ENCODE results near the gene MYPN. TPM values are rescaled to one million over a fixed set of nuclear protein-coding genes. Genes with fewer than 3 reads are reported as not detected.

Gene MYPN
- total RNA-seq, 1 donor from 2014 or later: not detected

DNA sequence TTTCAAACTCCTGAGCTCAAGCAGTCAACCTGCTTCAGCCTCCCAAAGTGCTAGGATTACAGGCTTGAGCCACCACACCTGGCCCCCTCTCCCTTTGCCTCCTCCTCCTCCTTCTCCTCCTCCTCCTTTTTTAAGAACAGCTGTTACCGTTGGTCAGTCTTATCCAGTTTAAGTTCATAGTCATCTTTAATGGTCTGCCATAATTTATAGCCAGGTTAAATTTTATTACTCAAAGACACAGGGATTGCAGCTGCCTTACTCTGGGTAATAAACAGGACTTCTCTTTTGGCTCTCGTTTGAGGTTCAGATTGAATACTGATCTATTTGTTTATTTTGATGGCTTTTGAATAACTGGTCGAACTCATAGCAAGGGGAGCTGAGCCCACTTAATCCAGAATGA lies 87.4 kb downstream of the MYPN start:
- Mint-ChIP-seq H3K27me3 (ENCODE audit: insufficient read depth) (peaks cover 18% of the 10 kb centered on the region), H3K4me1 (ENCODE audit: low read depth) (no peaks in the 10 kb centered on the region), H3K4me3 (no peak overlapping the region), H3K27ac (no peak overlapping the region), H3K9me3 (no peaks in the 10 kb centered on the region), H3K36me3 (ENCODE audit: low read depth) (no peaks in the 10 kb centered on the region)
- intact Hi-C loops (cut with micrococcal nuclease): no loop called here
- no peak for DNase-seq (ENCODE audit: low spot score)

DNA sequence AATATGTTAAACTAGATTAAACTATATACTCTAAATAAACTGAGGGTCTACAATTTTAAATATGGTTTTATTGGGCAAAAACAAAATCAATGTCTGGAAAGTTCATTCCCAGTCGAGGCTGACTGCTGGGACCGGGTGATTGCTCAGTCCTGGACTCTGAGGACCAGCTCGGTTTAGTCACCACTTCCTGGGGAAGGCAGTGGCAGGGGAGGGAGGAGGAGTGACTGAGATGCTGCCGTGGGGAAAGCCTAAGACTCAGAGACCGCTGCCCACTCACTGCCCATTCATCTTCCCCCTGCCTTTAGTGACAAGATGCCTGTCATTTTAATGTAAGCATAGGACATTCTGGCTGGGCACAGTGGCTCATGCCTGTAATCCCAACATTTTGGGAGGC lies 93.7 kb downstream of the MYPN start:
- no peak for DNase-seq (ENCODE audit: low spot score)
- H3K4me3 Mint-ChIP-seq: no peak overlapping the region
- intact Hi-C loops (cut with micrococcal nuclease): no loop called here
- H3K36me3 Mint-ChIP-seq (ENCODE audit: low read depth): no peaks in the 10 kb centered on the region
- no peak overlapping the region for H3K27ac Mint-ChIP-seq
- H3K27me3 Mint-ChIP-seq (ENCODE audit: insufficient read depth): peaks cover 8% of the 10 kb centered on the region
- H3K4me1 Mint-ChIP-seq (ENCODE audit: low read depth): peaks cover 6% of the 10 kb centered on the region
- no peaks in the 10 kb centered on the region for H3K9me3 Mint-ChIP-seq

DNA sequence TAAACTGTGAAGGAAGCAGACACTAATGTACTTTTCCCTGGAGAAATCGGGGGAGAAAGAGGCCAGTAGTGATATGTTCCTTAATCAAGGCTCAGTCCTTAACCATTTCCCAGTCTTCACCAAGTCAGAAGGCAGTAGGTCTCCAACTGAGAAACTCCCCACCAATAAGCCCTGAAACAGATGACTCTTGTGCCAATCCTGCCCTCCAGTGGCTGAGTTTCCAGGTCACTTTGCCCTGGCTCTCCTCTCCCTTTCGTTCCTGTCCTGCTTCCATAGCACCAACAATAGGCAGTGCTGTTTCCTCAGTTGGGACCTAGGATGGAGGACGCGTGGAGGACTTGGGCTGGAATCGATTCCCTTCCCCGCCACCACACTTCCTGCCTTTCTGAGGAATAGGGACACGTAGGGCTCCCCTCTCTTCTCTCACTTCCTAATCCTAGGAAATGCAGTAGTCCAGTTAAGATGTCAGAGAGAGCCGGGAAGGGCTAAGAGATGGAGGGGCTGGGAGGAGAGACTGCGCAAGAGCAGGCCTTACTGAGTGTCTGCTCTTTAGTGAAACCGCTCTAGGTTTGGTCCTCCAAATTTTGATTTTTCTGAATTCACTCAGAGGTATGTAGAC lies 99.2 kb downstream of the MYPN start:
- no peaks in the 10 kb centered on the region for H3K36me3 Mint-ChIP-seq (ENCODE audit: low read depth)
- H3K27me3 Mint-ChIP-seq (ENCODE audit: insufficient read depth): peaks cover 18% of the 10 kb centered on the region
- H3K27ac Mint-ChIP-seq: no peak overlapping the region
- no peak overlapping the region for H3K4me3 Mint-ChIP-seq
- no peaks in the 10 kb centered on the region for H3K9me3 Mint-ChIP-seq
- H3K4me1 Mint-ChIP-seq (ENCODE audit: low read depth): no peaks in the 10 kb centered on the region
- DNase-seq (ENCODE audit: low spot score): no peak
- intact Hi-C loops (cut with micrococcal nuclease): loop anchor here (1.0 kb wide), 1 partner anchor 420 kb away; no protein-coding TSS in a partner anchor

DNA sequence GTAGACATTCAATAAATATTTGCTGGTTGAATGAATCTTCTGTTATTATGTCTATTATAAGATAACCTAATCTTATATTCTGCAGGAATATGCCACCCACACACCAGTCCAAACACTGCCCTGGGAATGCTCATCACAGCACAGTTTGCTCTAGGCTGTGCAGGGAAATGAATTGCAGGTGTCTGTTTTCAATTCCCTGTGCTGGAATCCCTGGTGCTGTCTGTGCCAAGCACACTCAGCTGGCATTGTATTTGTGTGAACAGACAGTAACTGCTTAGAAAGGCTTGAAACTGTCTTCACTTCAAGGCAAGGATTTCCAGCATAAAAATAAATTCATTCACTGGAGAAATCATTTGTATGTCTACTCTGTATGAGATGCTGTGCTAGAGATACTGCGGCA lies 102.4 kb downstream of the MYPN start:
- Mint-ChIP-seq H3K27me3 (ENCODE audit: insufficient read depth) (peaks cover 13% of the 10 kb centered on the region), H3K27ac (no peak overlapping the region), H3K36me3 (ENCODE audit: low read depth) (no peaks in the 10 kb centered on the region), H3K9me3 (no peaks in the 10 kb centered on the region), H3K4me1 (ENCODE audit: low read depth) (no peaks in the 10 kb centered on the region), H3K4me3 (no peak overlapping the region)
- intact Hi-C loops (cut with micrococcal nuclease): loop anchor here (1.0 to 5.0 kb wide), 3 partner anchors 91 to 686 kb away; no protein-coding TSS in a partner anchor
- DNase-seq (ENCODE audit: low spot score): no peak

- no peak overlapping the region for H3K27ac Mint-ChIP-seq
- no peaks in the 10 kb centered on the region for H3K9me3 Mint-ChIP-seq
- H3K4me3 Mint-ChIP-seq: no peak overlapping the region
- H3K4me1 Mint-ChIP-seq (ENCODE audit: low read depth): no peaks in the 10 kb centered on the region
- no peaks in the 10 kb centered on the region for H3K36me3 Mint-ChIP-seq (ENCODE audit: low read depth)
- peaks cover 16% of the 10 kb centered on the region for H3K27me3 Mint-ChIP-seq (ENCODE audit: insufficient read depth)
- intact Hi-C loops (cut with micrococcal nuclease): loop anchor here (1.0 to 5.0 kb wide), 4 partner anchors 89 to 684 kb away; no protein-coding TSS in a partner anchor
- DNase-seq (ENCODE audit: low spot score): no peak
Measured at GRCh38 chr10:68212721-68213352, 103.5 kb downstream of the MYPN start.

DNA sequence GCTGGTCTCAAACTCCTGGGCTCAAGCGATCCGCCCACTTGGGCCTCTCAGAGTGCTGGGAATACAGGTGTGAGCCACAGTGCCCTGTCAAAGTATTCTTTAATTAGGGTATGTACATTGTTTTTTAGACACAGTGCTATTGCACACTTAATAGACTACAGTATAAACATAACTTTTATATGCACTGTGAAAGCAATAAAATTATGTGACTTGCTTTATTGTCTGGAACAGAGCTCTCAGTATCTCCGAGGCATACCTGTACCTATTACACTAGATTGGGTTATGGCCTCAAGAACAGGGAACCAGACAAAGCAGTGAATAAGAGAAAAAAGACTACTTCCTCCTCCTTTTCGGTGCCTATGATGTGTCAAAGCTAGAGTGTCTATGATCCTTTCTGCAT lies 109.5 kb downstream of the MYPN start:
- Mint-ChIP-seq H3K4me3 (no peak overlapping the region), H3K9me3 (no peaks in the 10 kb centered on the region), H3K27ac (no peak overlapping the region), H3K36me3 (ENCODE audit: low read depth) (no peaks in the 10 kb centered on the region), H3K4me1 (ENCODE audit: low read depth) (no peaks in the 10 kb centered on the region), H3K27me3 (ENCODE audit: insufficient read depth) (peaks cover 12% of the 10 kb centered on the region)
- intact Hi-C loops (cut with micrococcal nuclease): no loop called here
- no peak for DNase-seq (ENCODE audit: low spot score)

GRCh38 chr10:68221196-68221595 lies 111.9 kb downstream of the MYPN start:
- intact Hi-C loops (cut with micrococcal nuclease): no loop called here
- Mint-ChIP-seq H3K36me3 (ENCODE audit: low read depth) (no peaks in the 10 kb centered on the region), H3K4me3 (no peak overlapping the region), H3K9me3 (no peaks in the 10 kb centered on the region), H3K27me3 (ENCODE audit: insufficient read depth) (peaks cover 15% of the 10 kb centered on the region), H3K4me1 (ENCODE audit: low read depth) (no peaks in the 10 kb centered on the region), H3K27ac (no peak overlapping the region)
- no peak for DNase-seq (ENCODE audit: low spot score)

DNA sequence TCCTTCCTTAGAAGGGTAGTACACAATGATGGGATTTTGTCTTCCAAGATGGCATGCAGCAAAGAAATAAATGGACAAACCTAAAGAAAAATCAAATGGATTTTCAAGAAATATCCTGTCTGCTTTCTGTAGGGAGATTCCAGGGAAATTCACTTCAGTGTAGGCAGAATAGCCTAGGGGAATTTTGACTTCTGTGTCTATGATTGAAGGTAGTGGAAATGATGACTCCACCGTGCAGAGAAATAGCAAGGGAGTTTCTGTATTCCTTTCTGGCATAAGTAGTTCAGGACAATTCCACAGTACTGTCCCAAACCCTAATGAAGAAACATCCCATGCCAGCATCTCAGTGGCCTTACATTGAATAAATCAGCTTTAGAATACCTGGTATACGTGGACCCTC lies 113.1 kb downstream of the MYPN start:
- H3K4me3 Mint-ChIP-seq: no peak overlapping the region
- no peaks in the 10 kb centered on the region for H3K36me3 Mint-ChIP-seq (ENCODE audit: low read depth)
- no peaks in the 10 kb centered on the region for H3K9me3 Mint-ChIP-seq
- intact Hi-C loops (cut with micrococcal nuclease): no loop called here
- DNase-seq (ENCODE audit: low spot score): no peak
- H3K4me1 Mint-ChIP-seq (ENCODE audit: low read depth): no peaks in the 10 kb centered on the region
- no peak overlapping the region for H3K27ac Mint-ChIP-seq
- peaks cover 15% of the 10 kb centered on the region for H3K27me3 Mint-ChIP-seq (ENCODE audit: insufficient read depth)

DNA sequence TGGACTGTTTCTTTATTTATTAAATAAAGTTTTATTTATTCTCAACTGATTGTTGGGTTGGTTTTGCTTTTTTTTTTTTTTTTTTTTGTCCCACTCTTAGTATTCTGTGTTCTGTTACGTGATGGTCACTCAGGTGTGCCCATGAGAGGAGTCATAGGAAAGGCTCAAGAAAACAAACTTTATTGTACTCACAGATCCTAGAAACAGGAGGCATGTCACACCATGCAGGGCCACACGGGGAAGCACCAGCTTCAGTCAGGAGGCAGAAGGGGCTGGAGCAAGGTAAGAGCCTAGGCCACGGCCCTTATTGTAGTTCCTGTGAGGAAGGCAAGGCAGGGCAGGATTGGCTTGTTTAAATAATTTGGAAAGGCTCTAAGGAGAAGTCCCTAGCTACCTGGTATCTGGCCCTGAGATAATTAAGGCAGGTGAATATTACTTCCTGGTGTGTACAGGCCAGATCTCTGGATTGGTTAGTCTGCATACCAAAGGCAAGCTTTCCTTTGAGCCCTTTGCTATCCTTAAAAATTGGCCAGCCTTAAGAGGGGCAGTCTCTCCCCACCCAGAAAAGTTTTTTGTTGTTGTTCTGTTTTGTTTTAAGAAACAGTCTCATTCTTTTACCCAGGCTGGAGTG lies 114.4 kb downstream of the MYPN start:
- H3K27me3 Mint-ChIP-seq (ENCODE audit: insufficient read depth): peaks cover 13% of the 10 kb centered on the region
- H3K4me3 Mint-ChIP-seq: no peak overlapping the region
- DNase-seq (ENCODE audit: low spot score): no peak
- H3K36me3 Mint-ChIP-seq (ENCODE audit: low read depth): no peaks in the 10 kb centered on the region
- H3K4me1 Mint-ChIP-seq (ENCODE audit: low read depth): no peaks in the 10 kb centered on the region
- H3K27ac Mint-ChIP-seq: no peak overlapping the region
- H3K9me3 Mint-ChIP-seq: no peaks in the 10 kb centered on the region
- intact Hi-C loops (cut with micrococcal nuclease): no loop called here

DNA sequence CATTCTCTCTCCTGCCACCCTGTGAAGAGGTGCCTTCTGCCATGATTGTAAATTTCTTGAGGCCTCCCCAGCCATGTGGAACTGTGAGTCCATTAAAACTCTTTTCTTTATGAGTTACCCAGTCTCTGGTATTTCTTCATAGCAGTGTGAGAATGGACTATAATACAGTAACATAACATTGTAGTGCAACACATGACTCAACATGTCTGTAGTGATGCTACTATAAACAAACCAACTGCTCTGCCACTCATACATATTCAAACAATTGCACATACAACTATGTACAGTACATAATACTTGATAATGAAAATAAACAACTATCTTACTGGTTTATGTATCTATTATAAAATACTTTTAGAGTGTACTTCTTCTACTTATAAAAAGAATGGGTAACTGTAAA lies 115.5 kb downstream of the MYPN start:
- H3K9me3 Mint-ChIP-seq: no peaks in the 10 kb centered on the region
- no peaks in the 10 kb centered on the region for H3K36me3 Mint-ChIP-seq (ENCODE audit: low read depth)
- peaks cover 18% of the 10 kb centered on the region for H3K27me3 Mint-ChIP-seq (ENCODE audit: insufficient read depth)
- intact Hi-C loops (cut with micrococcal nuclease): no loop called here
- DNase-seq (ENCODE audit: low spot score): no peak
- H3K4me1 Mint-ChIP-seq (ENCODE audit: low read depth): no peaks in the 10 kb centered on the region
- H3K27ac Mint-ChIP-seq: no peak overlapping the region
- no peak overlapping the region for H3K4me3 Mint-ChIP-seq

DNA sequence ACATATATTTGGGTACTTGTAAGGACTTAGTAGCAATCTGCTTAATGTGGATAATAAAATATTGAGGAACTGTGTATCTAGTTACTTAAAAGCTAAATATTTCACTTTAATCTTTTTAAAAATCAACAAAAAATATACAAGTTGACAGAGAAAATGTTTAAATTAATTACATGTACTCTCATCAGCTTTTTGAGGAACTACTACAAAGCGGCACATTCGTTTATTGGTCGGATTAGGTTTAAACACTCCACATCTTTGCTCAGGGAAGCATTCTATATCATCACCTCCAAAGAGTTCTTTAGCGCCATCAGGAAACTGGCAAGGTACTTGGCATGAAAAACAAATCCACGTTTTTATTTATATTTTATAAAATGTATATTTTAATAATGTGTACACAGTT lies 121.0 kb downstream of the MYPN start:
- H3K9me3 Mint-ChIP-seq: no peaks in the 10 kb centered on the region
- no peaks in the 10 kb centered on the region for H3K36me3 Mint-ChIP-seq (ENCODE audit: low read depth)
- peaks cover 8% of the 10 kb centered on the region for H3K4me1 Mint-ChIP-seq (ENCODE audit: low read depth)
- intact Hi-C loops (cut with micrococcal nuclease): loop anchor here (5.0 kb wide), 1 partner anchor 102 kb away; the partner anchor contains the start of genes HNRNPH3 and PBLD
- no peak overlapping the region for H3K4me3 Mint-ChIP-seq
- no peak for DNase-seq (ENCODE audit: low spot score)
- H3K27me3 Mint-ChIP-seq (ENCODE audit: insufficient read depth): peaks cover 48% of the 10 kb centered on the region
- H3K27ac Mint-ChIP-seq: no peak overlapping the region

DNA sequence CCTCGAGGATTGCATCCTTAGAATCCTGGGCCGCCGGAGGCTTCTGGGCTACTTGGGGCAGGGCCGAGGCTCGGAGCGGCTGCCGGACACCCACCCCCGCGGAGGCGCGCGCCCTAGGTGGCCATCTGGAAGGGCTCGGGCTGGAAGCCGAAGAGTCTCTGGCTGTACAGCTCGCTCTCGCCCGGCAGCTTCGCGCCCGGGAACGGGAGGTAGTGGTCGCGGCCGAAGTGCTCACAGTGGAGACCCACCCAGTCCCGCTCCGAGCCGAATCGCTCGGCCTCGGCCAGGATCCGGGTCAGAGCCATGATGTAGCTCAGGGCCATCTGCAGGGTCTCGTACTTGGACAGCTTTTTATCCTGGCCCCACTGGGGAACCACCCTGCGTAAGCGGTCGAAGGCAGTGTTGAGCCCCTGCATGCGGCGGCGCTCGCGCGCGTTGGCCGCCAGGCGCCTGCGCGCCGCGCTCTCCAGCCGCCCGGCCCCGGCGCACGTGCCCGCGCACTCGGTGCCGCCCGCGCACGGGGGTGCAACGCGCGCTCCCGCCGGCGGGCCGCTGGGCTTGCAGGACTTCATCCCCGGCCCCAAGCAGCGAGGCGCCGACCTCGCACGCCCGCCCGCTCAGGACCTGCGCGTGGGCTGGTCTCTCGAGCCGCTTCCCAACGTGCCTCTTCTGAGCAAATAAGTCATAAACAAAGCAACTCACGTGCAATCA lies 122.0 kb downstream of the MYPN start:
- peaks cover 8% of the 10 kb centered on the region for H3K4me1 Mint-ChIP-seq (ENCODE audit: low read depth)
- intact Hi-C loops (cut with micrococcal nuclease): loop anchor here (5.0 kb wide), 1 partner anchor 101 kb away; the partner anchor contains the start of genes HNRNPH3 and PBLD
- peak overlapping the region; percentile 83 for H3K4me3 Mint-ChIP-seq
- peak; percentile 10 for DNase-seq (ENCODE audit: low spot score)
- H3K9me3 Mint-ChIP-seq: no peaks in the 10 kb centered on the region
- H3K36me3 Mint-ChIP-seq (ENCODE audit: low read depth): no peaks in the 10 kb centered on the region
- peaks cover 55% of the 10 kb centered on the region for H3K27me3 Mint-ChIP-seq (ENCODE audit: insufficient read depth)
- no peak overlapping the region for H3K27ac Mint-ChIP-seq

DNA sequence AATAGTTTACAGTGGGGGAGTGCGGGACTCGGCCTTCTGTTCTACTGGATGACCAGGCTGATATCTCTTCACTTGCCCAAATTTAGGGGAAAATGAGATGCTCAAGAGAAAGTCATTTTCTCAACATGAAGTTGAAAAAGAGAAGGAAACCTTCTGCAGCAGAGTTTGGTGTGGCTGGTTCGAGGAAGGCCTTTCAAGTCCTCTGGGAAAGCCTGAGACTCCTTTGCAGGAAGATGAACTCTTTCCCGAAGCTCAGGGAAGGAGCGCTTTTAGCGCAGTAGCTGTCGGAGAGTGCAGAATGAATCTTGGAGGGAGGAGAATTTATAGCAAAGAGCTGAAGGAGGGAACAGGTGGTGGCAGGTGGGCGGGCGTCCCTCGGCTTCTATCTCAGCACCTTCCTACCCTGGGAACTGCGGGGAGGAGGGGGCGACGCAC lies 122.5 kb downstream of the MYPN start, which contains the start of gene ATOH7:
ATOH7 (minus strand) TSS at position 297 of the 435 bp plus-strand sequence. CDS start 436 bp downstream, outside the sequence.
- intact Hi-C loops (cut with micrococcal nuclease): loop anchor here (5.0 kb wide), 1 partner anchor 100 kb away; the partner anchor contains the start of genes HNRNPH3 and PBLD
- Mint-ChIP-seq H3K4me1 (ENCODE audit: low read depth) (peaks cover 8% of the 10 kb centered on the region), H3K36me3 (ENCODE audit: low read depth) (no peaks in the 10 kb centered on the region), H3K4me3 (peak within 1 kb of the TSS; percentile 83), H3K27me3 (ENCODE audit: insufficient read depth) (peaks cover 55% of the 10 kb centered on the region), H3K27ac (no peak within 1 kb of the TSS), H3K9me3 (no peaks in the 10 kb centered on the region)
- no peak for DNase-seq (ENCODE audit: low spot score)

Data from activated T-helper 1 cell treated with anti-CD3 and anti-CD28 coated beads, Interleukin-12 subunit alpha, Interleukin-12 subunit beta, Interleukin-2, Interleukin-4 antibody, amounts not matched to agents 30 ng/mL and 10 ng/mL and 1 ng/mL, durations not matched to agents 14 hours and 24 hours and 36 hours (primary cell).